HG02852 (cell line): ENCODE data around the gene TMEM266.
A peak's percentile ranks its signal among the peaks of the same experiment; 100 is the strongest.
"Not testable (repeated sequence)": the region's sequence is repeated elsewhere in the genome, so short reads cannot be mapped to it uniquely, and the experiment has no call there.

Experiments
- ATAC-seq: cut with Tn5 transposase; IDR thresholded peaks from one replicate; pipeline ENCODE4 v1.9.1; 2021; ENCODE audit warnings: mild to moderate bottlenecking, moderate library complexity; ENCODE audit not compliant: unreplicated experiment

Gene TMEM266, protein sequence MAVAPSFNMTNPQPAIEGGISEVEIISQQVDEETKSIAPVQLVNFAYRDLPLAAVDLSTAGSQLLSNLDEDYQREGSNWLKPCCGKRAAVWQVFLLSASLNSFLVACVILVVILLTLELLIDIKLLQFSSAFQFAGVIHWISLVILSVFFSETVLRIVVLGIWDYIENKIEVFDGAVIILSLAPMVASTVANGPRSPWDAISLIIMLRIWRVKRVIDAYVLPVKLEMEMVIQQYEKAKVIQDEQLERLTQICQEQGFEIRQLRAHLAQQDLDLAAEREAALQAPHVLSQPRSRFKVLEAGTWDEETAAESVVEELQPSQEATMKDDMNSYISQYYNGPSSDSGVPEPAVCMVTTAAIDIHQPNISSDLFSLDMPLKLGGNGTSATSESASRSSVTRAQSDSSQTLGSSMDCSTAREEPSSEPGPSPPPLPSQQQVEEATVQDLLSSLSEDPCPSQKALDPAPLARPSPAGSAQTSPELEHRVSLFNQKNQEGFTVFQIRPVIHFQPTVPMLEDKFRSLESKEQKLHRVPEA

DNA sequence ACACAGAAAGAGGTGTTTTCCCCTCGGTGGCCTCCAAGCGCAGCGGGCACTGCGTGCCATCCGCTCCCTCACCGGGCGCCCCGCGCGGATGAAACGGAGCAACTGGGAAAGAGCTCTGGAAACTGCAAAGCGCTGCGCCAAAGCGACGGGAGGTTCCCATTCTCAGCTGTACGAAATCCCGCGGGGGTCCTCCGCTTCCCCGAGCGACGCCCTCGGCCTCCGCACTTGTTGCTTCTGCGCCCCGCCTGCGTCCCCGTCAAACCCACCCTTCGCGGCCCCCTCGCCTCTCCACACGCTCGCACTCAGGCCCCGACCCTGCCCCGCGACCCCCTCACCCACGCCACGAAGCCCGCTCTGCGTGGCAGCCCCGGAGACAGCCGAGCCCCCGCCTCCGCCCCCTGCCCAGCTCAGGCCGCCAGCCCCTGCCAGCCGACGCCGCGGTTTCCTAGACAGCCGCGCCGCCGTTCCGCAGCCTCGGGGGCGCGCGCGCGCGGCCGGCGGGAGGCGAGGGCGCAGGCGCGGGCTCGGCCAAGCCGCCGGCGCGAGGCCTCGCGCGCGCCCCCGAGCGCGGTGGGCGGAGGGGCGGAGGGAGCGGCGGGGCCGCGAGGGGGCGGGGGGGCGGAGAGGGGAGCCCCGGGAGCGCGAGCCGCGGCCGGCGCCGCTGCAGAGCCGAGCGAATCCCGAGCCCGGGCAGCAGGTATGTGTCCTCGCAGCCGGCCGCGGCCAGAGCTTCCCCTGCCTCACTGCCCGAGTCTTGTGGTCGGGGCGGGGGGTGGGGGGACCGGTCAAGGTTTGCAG lies at the start of gene TMEM266:
TSS of gene TMEM266 (plus strand) at position 666 of the 798 bp plus-strand sequence. CDS start 74,279 bp downstream, outside the sequence.
- no peak for ATAC-seq

DNA sequence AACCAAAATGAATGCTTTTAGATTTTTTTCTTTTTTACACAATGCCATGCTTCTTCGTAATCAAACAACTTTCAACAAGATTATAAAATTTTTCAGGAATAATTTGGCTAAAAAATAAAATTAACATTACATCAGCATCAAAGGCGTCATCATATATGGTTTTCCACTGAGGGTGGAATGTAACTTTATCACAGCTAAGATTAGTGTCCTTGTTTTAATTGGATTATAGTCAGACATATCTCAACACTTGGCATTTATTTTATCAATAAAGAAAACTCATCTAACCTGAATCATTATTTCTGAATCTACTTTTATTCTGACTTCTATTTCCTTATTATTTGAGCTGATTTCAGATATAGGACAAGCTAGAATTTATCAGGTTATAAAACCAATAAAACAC lies 49.2 kb upstream of the TMEM266 start:
- no peak for ATAC-seq

DNA sequence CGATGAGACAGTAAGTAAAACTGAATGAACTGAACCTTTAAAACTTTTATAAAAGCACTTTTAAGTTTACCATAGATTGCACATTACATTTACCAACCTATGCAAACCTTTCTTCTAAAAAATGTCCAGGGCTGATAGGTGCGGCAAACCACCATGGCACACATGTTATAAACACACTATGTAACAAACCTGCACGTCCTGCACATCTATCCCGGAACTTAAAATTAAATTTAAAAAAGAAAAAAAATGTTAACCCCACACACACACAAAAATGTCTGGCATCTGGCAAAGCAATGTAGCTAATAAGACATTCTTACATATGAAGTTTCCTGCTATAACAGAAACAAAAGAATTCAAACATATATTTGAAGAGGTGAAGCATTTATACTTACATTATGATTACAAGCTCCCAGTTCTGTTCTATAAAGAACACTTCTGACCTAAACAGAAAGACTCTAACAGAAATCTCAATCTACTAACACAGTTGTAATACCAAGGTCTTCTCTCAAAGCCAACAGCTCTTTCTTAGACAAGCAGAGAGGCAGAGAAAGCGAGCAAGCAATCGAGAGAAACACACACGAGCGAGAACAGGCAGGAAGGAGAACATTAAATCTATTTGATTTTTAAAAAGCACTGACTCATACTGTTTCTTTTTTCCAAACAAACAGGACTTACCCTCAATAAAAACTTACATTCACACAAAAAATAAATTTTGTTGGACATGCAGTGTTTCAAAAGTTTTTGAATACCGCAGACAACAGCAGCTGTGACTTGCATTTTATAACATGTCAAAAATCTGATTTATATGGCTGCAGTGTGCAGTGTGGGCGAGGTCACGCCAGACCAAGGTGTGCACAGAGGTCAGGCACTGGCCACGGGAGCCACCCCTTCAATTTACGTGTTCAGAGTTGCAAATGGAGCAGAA lies 47.9 kb upstream of the TMEM266 start, which contains the start of gene NRG4:
TSS of gene NRG4 (minus strand) at position 798 of the 925 bp plus-strand sequence. CDS start 1,194 bp downstream, outside the sequence.
- ATAC-seq, result no peak

DNA sequence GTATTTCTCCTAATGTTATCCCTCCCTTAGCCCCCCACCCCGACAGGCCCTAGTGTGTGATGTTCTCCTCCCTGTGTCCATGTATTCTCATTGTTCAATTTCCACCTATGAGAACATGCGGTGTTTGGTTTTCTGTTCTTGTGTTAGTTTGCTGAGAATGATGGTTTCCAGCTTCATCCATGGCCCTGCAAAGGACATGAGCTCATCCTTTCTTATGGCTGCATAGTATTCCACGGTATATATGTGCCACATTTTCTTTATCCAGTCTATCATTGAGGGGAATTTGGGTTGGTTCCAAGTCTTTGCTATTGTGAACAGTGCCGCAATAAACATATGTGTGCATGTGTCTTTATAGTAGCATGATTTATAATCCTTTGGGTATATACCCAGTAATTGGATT lies 46.3 kb upstream of the TMEM266 start:
- not testable (repeated sequence) for ATAC-seq

DNA sequence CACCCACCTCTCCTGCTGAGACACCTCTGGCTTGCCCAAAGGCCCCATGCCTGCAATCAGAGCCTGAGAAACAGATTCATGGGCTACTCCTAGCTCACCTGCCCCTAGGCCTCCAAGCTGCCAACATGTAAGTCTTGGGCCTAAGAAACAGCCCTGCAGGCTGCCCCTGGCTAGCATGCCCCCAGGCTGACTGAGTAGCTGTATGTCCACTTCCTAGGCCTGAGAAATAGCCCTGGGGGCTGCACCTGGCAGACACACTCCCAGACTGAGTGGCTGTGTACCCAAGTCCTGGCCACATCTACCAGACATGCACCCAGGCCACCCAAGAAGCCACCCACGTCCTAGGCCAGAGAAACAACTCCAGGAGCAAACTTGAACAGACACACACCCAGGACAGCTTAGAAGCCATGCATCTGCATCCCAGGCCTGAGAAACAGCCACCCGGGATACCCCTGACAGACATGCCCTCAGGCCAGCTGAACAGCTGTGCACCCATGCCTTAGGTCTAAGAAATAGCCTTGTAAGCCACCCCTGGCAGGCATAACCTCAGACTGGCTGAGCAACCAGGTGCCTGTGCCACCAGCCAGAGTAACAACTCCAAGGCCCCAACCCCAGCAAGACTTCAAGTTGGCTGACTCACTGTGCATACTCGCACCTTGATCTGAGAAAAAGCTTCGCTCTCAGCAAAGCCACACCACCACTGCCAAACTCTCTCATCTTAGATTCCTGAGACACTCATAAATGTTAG lies 35.6 kb upstream of the TMEM266 start:
- ATAC-seq, result no peak

DNA sequence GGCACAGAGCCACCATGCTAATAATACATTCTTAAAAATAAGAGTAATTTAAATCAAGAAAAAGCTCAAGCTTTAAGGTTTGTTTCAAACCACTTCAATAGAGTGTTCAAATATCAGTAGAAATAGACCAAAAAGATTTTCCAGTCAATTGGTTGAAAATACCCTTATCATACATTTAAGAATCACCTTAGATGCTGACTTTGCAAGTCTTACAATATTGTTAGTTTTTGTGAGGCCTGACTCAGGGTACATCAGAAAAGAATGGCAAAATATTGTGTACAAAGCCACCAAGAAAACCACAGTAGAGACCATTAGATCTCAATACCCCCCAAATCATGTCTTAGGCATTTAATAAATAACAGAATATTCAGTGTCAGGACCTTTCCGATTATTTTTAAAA lies 27.7 kb upstream of the TMEM266 start:
- no peak for ATAC-seq

DNA sequence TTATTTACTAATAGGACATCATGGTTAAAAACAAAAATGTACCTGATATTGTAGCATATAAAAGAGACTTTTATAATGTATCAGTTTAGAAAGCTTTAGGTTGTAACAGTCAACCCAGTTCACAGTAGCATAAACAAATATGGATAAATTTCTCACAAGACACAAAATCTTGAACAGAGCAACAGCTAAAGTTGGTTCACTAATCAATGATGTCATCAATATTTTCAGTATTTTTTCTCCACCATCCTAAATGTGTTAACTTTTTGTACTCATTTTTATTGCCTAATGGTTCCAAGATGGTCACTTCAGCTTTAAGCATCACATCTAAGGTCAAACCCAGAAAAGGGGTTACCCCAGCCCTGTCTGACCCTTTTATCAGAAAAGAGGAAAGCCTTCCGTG lies 26.3 kb upstream of the TMEM266 start:
- ATAC-seq, result no peak

DNA sequence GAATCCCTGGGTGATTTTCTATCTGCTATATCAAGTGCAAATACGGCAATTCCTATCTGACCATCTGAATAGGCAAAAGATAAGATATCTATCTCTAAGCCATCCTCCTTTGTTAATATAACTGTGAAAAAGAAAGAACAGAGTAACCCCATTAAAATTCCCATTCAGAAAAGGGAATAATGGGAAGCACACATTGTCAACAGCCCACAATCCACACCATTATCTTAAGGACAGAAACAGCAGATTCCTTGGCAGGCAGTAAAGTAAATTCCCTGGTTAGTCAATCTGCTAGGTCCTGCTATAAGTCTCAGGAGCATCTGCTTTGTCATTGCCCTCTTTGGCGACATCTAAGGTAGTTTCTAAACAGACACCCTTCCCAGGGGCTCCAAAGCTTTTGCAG lies 25.7 kb upstream of the TMEM266 start:
- ATAC-seq, result no peak

DNA sequence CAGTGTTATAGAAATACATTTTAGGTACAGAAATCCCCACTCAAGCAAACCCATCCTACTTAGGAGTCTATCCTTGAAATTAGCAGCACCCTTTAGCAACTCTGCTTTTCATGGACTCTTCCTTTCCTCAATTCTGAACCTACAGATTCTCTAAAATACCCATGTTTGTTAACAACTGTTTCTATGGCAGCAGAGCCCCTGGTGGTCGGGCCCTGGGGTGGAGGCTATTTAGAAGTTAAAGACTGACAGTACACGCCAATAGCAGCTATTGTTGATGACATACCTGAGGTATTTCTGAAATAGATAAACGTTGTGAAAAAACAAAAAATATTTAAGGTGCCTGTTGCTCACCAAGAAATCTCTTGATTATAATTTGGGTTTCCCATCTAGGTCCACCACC lies 24.2 kb upstream of the TMEM266 start:
- ATAC-seq, result no peak

DNA sequence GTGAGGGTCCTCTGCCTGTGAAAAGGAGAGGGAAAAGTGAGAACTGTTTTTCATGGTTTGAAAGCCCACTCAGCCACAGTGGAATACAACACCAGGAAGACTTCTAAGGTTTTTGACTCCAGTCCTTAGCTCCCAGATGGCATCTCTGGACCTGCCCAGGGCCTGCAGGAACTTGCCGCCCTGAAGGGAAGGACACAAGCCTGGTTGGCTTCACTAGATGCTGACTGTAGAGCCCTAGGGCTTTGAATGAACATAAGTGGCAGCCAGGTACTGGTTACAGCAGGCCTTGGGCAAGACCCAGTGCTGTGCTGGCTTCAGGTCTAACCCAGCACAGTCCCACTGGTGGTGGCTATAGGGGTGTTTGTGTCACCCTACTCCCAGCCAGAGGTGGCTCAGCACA lies 21.3 kb upstream of the TMEM266 start:
- ATAC-seq, result no peak

DNA sequence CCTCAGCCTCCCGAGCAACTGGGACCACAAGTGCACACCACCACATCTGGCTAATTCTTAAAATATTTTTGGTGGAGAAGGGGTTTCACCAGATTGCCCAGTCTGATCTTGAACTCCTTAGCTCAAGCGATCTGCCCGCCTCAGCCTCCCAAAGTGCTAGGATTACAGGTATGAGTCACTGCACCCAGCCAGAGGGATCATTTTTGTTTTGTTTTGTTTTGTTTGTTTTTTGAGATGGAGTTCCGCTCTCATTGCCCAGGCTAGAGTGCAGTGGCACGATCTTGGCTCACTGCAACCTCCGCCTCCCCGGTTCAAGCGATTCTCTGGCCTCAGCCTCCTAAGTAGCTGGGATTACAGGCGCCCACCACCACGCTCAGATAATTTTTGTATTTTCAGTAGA lies 5.6 kb upstream of the TMEM266 start:
- not testable (repeated sequence) for ATAC-seq

DNA sequence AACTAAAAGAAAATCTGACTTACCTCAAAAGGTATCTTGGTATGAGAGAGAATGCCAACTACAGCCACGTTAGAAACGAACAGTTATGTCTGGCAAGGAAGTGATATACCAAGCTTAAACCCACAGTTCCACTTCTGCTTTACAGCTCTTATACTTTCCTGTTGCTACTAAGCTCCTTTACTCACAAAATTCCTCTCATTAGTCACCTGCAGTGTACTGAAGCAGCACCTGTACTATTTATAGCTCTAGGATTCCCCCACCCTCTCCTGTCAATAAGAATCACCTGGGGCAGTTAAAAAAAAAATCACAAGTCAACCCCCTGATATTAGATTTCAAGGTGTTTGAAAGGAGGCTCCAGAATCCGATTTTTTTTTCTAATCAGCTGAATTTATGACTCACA lies 2.9 kb upstream of the TMEM266 start:
- ATAC-seq, result peak; percentile 48

DNA sequence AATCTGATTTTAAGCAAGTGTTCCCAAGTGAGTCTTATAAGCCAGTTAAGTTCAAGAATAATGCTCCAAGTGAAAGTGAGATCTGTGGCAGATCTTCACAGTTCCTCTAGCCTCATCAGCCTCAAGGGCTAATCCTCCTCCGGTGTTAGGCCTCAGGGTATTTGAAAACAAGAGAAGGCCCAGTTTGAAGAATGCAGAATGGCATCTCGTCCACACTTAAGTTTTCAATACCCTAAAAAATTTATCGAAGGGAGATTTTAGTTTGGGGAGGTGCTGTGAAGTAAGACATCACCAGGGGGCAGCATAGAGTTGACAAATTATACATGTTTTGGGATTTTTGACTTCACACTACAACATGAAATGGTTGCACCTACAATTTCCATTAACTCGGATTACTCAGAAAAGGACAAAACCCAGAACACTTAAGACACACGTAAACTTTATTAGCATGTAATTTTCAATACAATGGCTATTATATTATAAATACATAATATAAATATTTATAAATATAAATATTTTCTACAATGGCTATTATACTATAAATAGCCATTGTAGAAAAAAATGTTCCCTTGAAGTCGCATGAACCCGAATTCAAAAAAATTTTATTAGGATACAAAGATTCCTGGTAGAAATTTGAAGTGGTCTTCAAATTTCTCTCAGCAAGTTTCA lies 2.3 kb upstream of the TMEM266 start:
- peak; percentile 22 for ATAC-seq

DNA sequence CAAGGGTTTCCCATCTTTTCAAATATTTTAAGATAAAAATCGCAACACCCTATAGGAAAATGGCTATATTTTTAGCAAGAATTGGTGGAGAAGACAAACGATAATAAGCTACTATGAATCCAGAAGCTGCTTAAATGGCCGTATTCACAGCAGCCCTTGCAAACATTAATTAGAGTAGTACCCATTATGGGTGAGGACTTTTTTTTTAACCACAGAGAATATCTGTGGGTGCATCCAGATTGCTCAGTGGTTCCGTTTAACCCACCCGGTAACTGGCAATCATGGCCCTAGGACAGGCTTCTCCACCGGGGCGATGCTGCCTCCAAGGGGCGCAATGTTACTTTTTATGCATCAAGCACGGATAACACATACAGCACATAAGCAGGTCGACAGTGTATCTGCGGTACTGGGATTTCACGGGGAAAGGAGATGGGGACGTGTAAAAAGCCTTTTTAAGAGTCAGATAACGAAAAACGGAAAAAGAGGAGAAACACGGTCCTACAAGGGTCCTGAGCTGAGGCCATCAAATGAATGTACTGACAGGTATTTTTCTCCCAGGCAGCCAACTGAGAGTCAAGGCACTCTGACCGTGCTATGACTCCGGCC lies 968 bp upstream of the TMEM266 start:
- no peak for ATAC-seq

DNA sequence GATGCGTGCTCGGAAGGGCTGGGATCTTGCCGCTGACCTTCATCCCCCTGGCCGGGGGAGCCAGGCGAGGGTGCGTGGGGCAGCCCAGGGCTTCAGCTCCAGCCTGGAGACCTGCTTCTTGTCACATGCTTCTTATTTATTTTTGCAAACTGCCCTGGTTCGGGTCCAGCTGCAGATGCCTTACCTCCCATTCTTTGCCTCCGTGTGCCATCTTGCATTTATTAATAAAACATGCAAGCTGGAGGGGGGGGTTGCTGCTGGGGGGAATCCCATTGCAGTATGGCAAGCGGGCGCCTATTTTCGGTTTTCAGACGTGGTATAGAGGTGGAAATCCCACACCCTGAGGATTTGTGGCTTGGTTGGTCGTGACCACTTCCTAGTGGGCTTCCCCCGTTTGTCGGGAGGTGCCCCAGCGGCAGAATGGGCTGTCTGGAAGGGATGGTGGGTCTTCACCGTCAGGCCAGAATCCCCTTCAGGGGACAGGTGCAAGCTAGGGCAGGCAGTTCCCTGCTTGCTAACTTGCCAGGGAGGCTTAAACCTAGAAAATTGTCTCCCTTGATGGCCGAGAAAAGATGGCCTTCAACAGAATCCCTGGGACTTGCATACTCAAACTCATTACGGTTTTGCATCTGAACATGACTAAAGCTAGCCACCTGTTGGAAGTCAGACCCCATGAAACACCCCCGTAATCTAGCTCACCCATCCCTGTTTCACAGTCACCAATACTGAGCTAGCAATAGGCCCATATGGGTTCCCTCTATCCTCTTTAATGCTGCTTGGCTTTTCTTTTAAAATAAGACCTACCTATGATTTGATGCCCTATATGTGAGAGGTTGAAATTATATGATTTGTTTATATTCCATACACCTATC lies 569 bp downstream of the TMEM266 start:
- ATAC-seq, result no peak

DNA sequence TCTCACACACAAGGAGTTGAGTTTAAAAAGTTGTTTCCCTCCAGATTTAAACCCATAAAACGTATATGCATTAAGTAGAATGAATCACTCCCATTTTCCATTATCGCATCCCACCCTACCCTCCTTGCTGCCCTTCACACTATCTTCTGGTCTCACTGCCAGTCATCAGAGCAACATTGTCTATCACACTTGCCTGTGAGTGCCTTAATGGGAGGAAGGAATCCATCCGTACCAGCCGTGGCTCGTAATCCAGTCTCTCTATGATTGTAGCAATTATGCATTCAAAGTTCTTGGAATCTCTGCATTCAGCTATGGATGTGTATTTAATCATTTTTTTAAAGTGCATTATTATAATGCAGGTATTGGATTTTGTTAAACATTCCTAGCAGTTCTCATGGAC lies 1.9 kb downstream of the TMEM266 start:
- no peak for ATAC-seq

DNA sequence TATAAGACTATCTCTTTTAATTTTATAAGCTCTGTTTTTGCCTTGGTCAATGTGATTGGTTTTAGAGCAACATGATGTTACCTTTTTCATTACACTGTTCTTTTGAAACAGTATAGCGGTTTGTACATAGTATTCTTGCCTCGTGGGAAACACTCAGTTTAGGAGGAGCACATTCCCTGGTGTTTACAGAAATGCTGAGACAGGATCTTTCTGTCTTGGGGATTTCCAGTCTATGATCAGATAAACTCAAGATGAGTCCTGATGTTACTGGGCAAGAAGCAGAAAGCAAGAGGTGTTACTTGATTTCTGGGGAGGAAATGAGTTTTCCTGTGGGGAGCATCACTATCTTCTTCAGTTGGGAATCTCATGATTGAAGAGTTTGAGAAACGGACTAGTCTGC lies 2.5 kb downstream of the TMEM266 start:
- ATAC-seq, result no peak

DNA sequence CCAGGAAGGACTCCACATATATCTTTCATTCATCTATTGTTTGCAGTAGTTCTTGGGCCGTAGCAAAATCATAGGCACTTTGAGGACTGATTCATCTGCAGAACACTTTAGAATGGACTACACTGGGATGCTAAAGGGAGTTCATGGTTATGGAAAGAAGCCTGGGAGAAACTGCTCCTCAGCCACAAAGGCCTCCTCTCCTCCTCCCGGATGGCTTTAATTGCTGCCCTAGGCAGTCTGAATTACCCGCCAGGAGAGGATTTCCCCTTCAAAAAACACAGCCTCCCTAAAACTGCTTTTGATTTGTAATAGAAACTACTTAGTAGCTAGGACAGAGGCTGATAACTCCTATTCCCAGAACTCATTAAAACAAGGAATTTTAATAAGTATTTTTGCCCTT lies 4.6 kb downstream of the TMEM266 start:
- ATAC-seq, result no peak
